SK-N-SH (cell line): Measurements from ENCODE around the gene TCIRG1.

Source experiments
- CHD2 ChIP-seq: fragments of 150-350 bp; IDR thresholded peaks from 2 replicates; pipeline ENCODE4 v1.6.1; 2018; ENCODE audit warnings: low read length; ENCODE audit not compliant: partially characterized antibody
- GABPA ChIP-seq: IDR thresholded peaks from 2 replicates; pipeline ENCODE4 v1.4.0; 2012; ENCODE audit warnings: low read depth, mild to moderate bottlenecking
- JUND ChIP-seq: IDR thresholded peaks from 2 replicates; pipeline ENCODE4 v1.4.0; 2012
- MAX ChIP-seq: IDR thresholded peaks from 2 replicates; pipeline ENCODE4 v1.4.0; 2012; ENCODE audit warnings: low read depth
- RAD21 ChIP-seq: IDR thresholded peaks from 2 replicates; pipeline ENCODE4 v1.6.1; 2012; ENCODE audit warnings: mild to moderate bottlenecking, low read length
- RCOR1 ChIP-seq: fragments of 150-350 bp; IDR thresholded peaks from 2 replicates; pipeline ENCODE4 v1.6.1; 2017; ENCODE audit warnings: antibody characterized with exemption, low read length
- REST ChIP-seq: IDR thresholded peaks from 2 replicates; pipeline ENCODE4 v1.6.1; 2012; ENCODE audit warnings: mild to moderate bottlenecking, low read depth, low read length, moderate library complexity
- TAF1 ChIP-seq: IDR thresholded peaks from 2 replicates; pipeline ENCODE4 v1.6.1; 2012; ENCODE audit warnings: low read depth, mild to moderate bottlenecking, low read length, moderate library complexity, borderline replicate concordance
- TEAD4 ChIP-seq: IDR thresholded peaks from 2 replicates; pipeline ENCODE4 v1.4.0; 2012; ENCODE audit warnings: mild to moderate bottlenecking, borderline replicate concordance; ENCODE audit not compliant: insufficient read depth
- USF2 ChIP-seq: fragments of 150-350 bp; IDR thresholded peaks from 2 replicates; pipeline ENCODE4 v1.6.1; 2017; ENCODE audit warnings: antibody characterized with exemption, low read length, low read depth, borderline replicate concordance
- YY1 ChIP-seq: IDR thresholded peaks from 2 replicates; pipeline ENCODE4 v1.4.0; 2012; ENCODE audit warnings: low read depth, mild to moderate bottlenecking
- TF ChIP-seq, protein P1 (sequence below): fragments of 200-600 bp; sonication (generic); IDR thresholded peaks from 2 replicates; pipeline ENCODE4 v1.6.1; 2017; ENCODE audit warnings: antibody characterized with exemption, mild to moderate bottlenecking, moderate library complexity
- TF ChIP-seq, protein P2 (sequence below): IDR thresholded peaks from 2 replicates; pipeline ENCODE4 v1.4.0; 2012; ENCODE audit warnings: low read depth, borderline replicate concordance

DNA sequence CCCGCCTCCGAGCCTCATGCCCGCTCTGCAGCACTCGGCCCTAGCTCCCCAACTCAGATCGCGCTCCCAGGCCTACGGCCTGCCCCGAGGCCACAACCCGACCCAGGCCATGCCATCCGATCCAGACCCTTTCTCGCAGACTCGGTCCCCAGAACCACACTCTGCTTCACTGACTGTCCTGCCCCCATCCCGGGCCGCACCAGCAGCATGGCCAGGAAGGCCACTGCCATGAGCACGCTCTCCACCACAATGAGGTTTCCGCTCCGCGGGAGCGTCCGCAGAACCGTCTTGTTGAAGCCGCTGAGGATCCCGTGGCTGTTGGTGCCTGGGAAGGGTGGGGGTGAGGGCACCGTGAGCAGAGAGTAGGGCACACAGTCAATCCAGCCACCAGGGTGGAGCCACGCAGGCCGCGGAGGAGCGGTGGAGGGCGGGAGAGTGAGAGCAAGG lies 41.3 kb upstream of the TCIRG1 start:
- TF ChIP-seq CHD2 (no peak), TEAD4 (no peak), YY1 (no peak), JUND (no peak), TAF1 (no peak), GABPA (no peak), MAX (no peak), RCOR1 (no peak), REST (no peak), USF2 (no peak), RAD21 (no peak)
- TF ChIP-seq, protein P1, sequence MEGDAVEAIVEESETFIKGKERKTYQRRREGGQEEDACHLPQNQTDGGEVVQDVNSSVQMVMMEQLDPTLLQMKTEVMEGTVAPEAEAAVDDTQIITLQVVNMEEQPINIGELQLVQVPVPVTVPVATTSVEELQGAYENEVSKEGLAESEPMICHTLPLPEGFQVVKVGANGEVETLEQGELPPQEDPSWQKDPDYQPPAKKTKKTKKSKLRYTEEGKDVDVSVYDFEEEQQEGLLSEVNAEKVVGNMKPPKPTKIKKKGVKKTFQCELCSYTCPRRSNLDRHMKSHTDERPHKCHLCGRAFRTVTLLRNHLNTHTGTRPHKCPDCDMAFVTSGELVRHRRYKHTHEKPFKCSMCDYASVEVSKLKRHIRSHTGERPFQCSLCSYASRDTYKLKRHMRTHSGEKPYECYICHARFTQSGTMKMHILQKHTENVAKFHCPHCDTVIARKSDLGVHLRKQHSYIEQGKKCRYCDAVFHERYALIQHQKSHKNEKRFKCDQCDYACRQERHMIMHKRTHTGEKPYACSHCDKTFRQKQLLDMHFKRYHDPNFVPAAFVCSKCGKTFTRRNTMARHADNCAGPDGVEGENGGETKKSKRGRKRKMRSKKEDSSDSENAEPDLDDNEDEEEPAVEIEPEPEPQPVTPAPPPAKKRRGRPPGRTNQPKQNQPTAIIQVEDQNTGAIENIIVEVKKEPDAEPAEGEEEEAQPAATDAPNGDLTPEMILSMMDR, result no peak
- TF ChIP-seq, protein P2, sequence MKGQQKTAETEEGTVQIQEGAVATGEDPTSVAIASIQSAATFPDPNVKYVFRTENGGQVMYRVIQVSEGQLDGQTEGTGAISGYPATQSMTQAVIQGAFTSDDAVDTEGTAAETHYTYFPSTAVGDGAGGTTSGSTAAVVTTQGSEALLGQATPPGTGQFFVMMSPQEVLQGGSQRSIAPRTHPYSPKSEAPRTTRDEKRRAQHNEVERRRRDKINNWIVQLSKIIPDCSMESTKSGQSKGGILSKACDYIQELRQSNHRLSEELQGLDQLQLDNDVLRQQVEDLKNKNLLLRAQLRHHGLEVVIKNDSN, result no peak
